Measurements from ENCODE around the gene LY6G5C.

The LY6G5C gene

GRCh38 chr6:31642798-31643570 lies 37.9 kb downstream of the LY6G5C start:
- no peak for DNase-seq (ENCODE audit: low read depth in 2 of 2)

GRCh38 chr6:31641370-31641769 lies 39.5 kb downstream of the LY6G5C start:
- DNase-seq (ENCODE audit: low read depth in 2 of 2) = no peak

GRCh38 chr6:31640612-31641011 lies 40.3 kb downstream of the LY6G5C start:
- DNase-seq (ENCODE audit: low read depth in 2 of 2) = no peak

GRCh38 chr6:31639449-31639861 lies 41.4 kb downstream of the LY6G5C start:
- no peak for DNase-seq (ENCODE audit: low read depth in 2 of 2)

- DNase-seq (ENCODE audit: low read depth in 2 of 2) = no peak
Measured at GRCh38 chr6:31639043-31639442, 41.8 kb downstream of the LY6G5C start.

- DNase-seq (ENCODE audit: low read depth in 2 of 2) = no peak
Measured at GRCh38 chr6:31636698-31637596, 43.9 kb downstream of the LY6G5C start.

- no peak for DNase-seq (ENCODE audit: low read depth in 2 of 2)
Measured at GRCh38 chr6:31634969-31635575, 45.8 kb downstream of the LY6G5C start.

GRCh38 chr6:31634131-31634530 lies 46.7 kb downstream of the LY6G5C start:
- DNase-seq (ENCODE audit: low read depth in 2 of 2) = no peak

- no peak for DNase-seq (ENCODE audit: low read depth in 2 of 2)
Measured at GRCh38 chr6:31633447-31633846, 47.4 kb downstream of the LY6G5C start.

- no peak for DNase-seq (ENCODE audit: low read depth in 2 of 2)
Measured at GRCh38 chr6:31632279-31632946, 48.5 kb downstream of the LY6G5C start.

- DNase-seq (ENCODE audit: low read depth in 2 of 2) = no peak
Measured at GRCh38 chr6:31631681-31632278, 49.1 kb downstream of the LY6G5C start.

- DNase-seq (ENCODE audit: low read depth in 2 of 2) = no peak
Measured at GRCh38 chr6:31631209-31631608, 49.7 kb downstream of the LY6G5C start.

- DNase-seq (ENCODE audit: low read depth in 2 of 2) = no peak
Measured at GRCh38 chr6:31630177-31630934, 50.5 kb downstream of the LY6G5C start.

GRCh38 chr6:31629014-31629413 lies 51.9 kb downstream of the LY6G5C start:
- DNase-seq (ENCODE audit: low read depth in 2 of 2) = no peak

GRCh38 chr6:31627690-31628287 lies 53.1 kb downstream of the LY6G5C start:
- DNase-seq (ENCODE audit: low read depth in 2 of 2) = no peak

- no peak for DNase-seq (ENCODE audit: low read depth in 2 of 2)
Measured at GRCh38 chr6:31626952-31627351, 53.9 kb downstream of the LY6G5C start.

Data from activated CD8-positive, alpha-beta memory T cell treated with anti-CD3 and anti-CD28 coated beads for 4 hours (primary cell).